Spinal cord (tissue), 10 donors: ENCODE data around the gene CHRNB1. TPM values are rescaled to one million over a fixed set of nuclear protein-coding genes. Genes with fewer than 3 reads are reported as not detected.
"Not testable (repeated sequence)": the region's sequence is repeated elsewhere in the genome, so short reads cannot be mapped to it uniquely, and the experiment has no call there.

Experiments
- DNase-seq, 6 donors: peaks; one replicate each; pipeline versions ENCODE4 v3.0.0 to v3.0.0-alpha.2; 2013 to 2015; ENCODE audit warnings: low spot score in 6 of 6, low read depth in 4 of 6
- H3K27ac ChIP-seq: one replicate; pipeline ENCODE4 v1.5.1; 2013; ENCODE audit warnings: low read depth, low read length, control low read depth
- H3K27me3 ChIP-seq: one replicate; pipeline ENCODE4 v1.6.1; 2013; ENCODE audit warnings: low read length; ENCODE audit not compliant: control insufficient read depth, insufficient read depth
- H3K36me3 ChIP-seq: one replicate; pipeline ENCODE4 v1.6.1; 2013; ENCODE audit warnings: low read length; ENCODE audit not compliant: control insufficient read depth, insufficient read depth
- H3K4me1 ChIP-seq: one replicate; pipeline ENCODE4 v1.6.1; 2013; ENCODE audit warnings: low read length; ENCODE audit not compliant: control insufficient read depth, insufficient read depth
- H3K4me3 ChIP-seq: one replicate; pipeline ENCODE4 v1.5.1; 2013; ENCODE audit warnings: low read depth, low read length, control low read depth
- H3K9me3 ChIP-seq: one replicate; pipeline ENCODE4 v1.6.1; 2013; ENCODE audit warnings: low read length; ENCODE audit not compliant: control insufficient read depth, insufficient read depth
- WGBS: methylation state at CpG from one replicate; pipeline ENCODE4 v1.1.5; 2013; ENCODE audit warnings: missing lambda C conversion rate; ENCODE audit not compliant: insufficient coverage; 5-methylcytosine and 5-hydroxymethylcytosine counted together
- polyA plus RNA-seq, 2 donors: library from polyadenylated mRNA; unstranded; fragments of 120-200 nt; gene quantifications; one replicate each; pipeline ENCODE4 v1.2.1, GENCODE V29; 2013; ENCODE audit not compliant: insufficient read length in 2 of 2
- total RNA-seq, 2 donors: library from RNA; depleted of rRNA in 1 of 2; stranded (reverse); fragments of 120-200 nt in 1 of 2; fragments of >200 nt in 1 of 2; gene quantifications; one replicate each; pipeline versions ENCODE4 v1.2.3 to v1.2.4, GENCODE V29; 2013 to 2014
- donor health status: healthy.

The CHRNB1 gene
- total and polyA plus RNA-seq, 4 donors: 19.1 to 25.9 (median 20.9) TPM

- Histone ChIP-seq H3K4me3 (no peak overlapping the region), H3K27me3 (no peaks in the 10 kb centered on the region), H3K27ac (no peak overlapping the region), H3K9me3 (no peaks in the 10 kb centered on the region), H3K4me1 (peaks cover 18% of the 10 kb centered on the region), H3K36me3 (peaks cover 21% of the 10 kb centered on the region)
- 90% methylated on average over 2 of the region's 2 CpGs for WGBS
- DNase-seq: no peak
Measured at GRCh38 chr17:7471729-7472128, 26.9 kb downstream of the CHRNB1 start.

- 89% methylated on average over 7 of the region's 8 CpGs for WGBS
- H3K9me3 ChIP-seq, H3K27ac ChIP-seq, DNase-seq, H3K27me3 ChIP-seq, H3K36me3 ChIP-seq, H3K4me3 ChIP-seq: not testable (repeated sequence)
- peaks cover 24% of the 10 kb centered on the region for H3K4me1 ChIP-seq
Measured at GRCh38 chr17:7474767-7475166, 29.9 kb downstream of the CHRNB1 start.

- Histone ChIP-seq H3K27me3 (no peaks in the 10 kb centered on the region), H3K9me3 (no peaks in the 10 kb centered on the region), H3K27ac (no peak overlapping the region), H3K4me3 (no peak overlapping the region), H3K36me3 (peaks cover 8% of the 10 kb centered on the region), H3K4me1 (peaks cover 35% of the 10 kb centered on the region)
- DNase-seq: no peak
- 89% methylated on average over 15 of the region's 15 CpGs for WGBS
Measured at GRCh38 chr17:7475764-7476422, 31.0 kb downstream of the CHRNB1 start.

- H3K4me1 ChIP-seq: peaks cover 41% of the 10 kb centered on the region
- no peak overlapping the region for H3K4me3 ChIP-seq
- no peaks in the 10 kb centered on the region for H3K27me3 ChIP-seq
- DNase-seq: no peak
- H3K27ac ChIP-seq: no peak overlapping the region
- 61% methylated on average over 3 of the region's 3 CpGs for WGBS
- no peaks in the 10 kb centered on the region for H3K9me3 ChIP-seq
- peaks cover 8% of the 10 kb centered on the region for H3K36me3 ChIP-seq
Measured at GRCh38 chr17:7476494-7476893, 31.6 kb downstream of the CHRNB1 start.

GRCh38 chr17:7476951-7477350 is 32.1 kb downstream of the CHRNB1 start:
- H3K4me1 ChIP-seq: peaks cover 46% of the 10 kb centered on the region
- H3K4me3 ChIP-seq: no peak overlapping the region
- H3K27ac ChIP-seq: no peak overlapping the region
- no peaks in the 10 kb centered on the region for H3K27me3 ChIP-seq
- H3K36me3 ChIP-seq: peaks cover 11% of the 10 kb centered on the region
- WGBS: 75% methylated on average over 5 of the region's 5 CpGs
- no peaks in the 10 kb centered on the region for H3K9me3 ChIP-seq
- no peak for DNase-seq

GRCh38 chr17:7477392-7478275 is 32.8 kb downstream of the CHRNB1 start:
- no peaks in the 10 kb centered on the region for H3K9me3 ChIP-seq
- H3K36me3 ChIP-seq: peaks cover 12% of the 10 kb centered on the region
- 28% methylated on average over 24 of the region's 26 CpGs for WGBS
- H3K27ac ChIP-seq: peak overlapping the region; percentile 94
- H3K27me3 ChIP-seq: no peaks in the 10 kb centered on the region
- peaks cover 52% of the 10 kb centered on the region for H3K4me1 ChIP-seq
- peak in 2 of 6 donors; percentile 25 to 47 for DNase-seq
- peak overlapping the region; percentile 65 for H3K4me3 ChIP-seq

GRCh38 chr17:7478276-7479212 is 33.7 kb downstream of the CHRNB1 start:
- H3K4me3 ChIP-seq: peak overlapping the region; percentile 65
- H3K9me3 ChIP-seq: no peaks in the 10 kb centered on the region
- peaks cover 12% of the 10 kb centered on the region for H3K36me3 ChIP-seq
- WGBS: 20% methylated on average over 36 of the region's 40 CpGs
- H3K27ac ChIP-seq: peak overlapping the region; percentile 94
- peaks cover 62% of the 10 kb centered on the region for H3K4me1 ChIP-seq
- H3K27me3 ChIP-seq: no peaks in the 10 kb centered on the region
- peak in 2 of 6 donors; percentile 23 to 75 for DNase-seq

- Histone ChIP-seq H3K27ac (peak within 1 kb of the TSS; percentile 94), H3K36me3 (peaks cover 7% of the 10 kb centered on the region), H3K4me3 (peak within 1 kb of the TSS; percentile 65), H3K27me3 (no peaks in the 10 kb centered on the region), H3K4me1 (peaks cover 63% of the 10 kb centered on the region), H3K9me3 (no peaks in the 10 kb centered on the region)
- WGBS: 0% methylated on average over 77 of the region's 92 CpGs
- peak in 3 of 6 donors; percentile 47 to 84 (median 84) for DNase-seq
Measured at GRCh38 chr17:7479213-7480088, 34.6 kb downstream of the CHRNB1 start, which contains the start of gene ZBTB4. Gene ZBTB4 (minus strand): TSS chr17:7479631. CDS start chr17:7466801, 12,830 bp downstream.
